ENCODE data around the gene SHE. TPM values are rescaled to one million over a fixed set of nuclear protein-coding genes. Genes with fewer than 3 reads are reported as not detected.

SHE gene
- total and polyA plus RNA-seq, 5 experiments from 2014 or later: not detected

DNA sequence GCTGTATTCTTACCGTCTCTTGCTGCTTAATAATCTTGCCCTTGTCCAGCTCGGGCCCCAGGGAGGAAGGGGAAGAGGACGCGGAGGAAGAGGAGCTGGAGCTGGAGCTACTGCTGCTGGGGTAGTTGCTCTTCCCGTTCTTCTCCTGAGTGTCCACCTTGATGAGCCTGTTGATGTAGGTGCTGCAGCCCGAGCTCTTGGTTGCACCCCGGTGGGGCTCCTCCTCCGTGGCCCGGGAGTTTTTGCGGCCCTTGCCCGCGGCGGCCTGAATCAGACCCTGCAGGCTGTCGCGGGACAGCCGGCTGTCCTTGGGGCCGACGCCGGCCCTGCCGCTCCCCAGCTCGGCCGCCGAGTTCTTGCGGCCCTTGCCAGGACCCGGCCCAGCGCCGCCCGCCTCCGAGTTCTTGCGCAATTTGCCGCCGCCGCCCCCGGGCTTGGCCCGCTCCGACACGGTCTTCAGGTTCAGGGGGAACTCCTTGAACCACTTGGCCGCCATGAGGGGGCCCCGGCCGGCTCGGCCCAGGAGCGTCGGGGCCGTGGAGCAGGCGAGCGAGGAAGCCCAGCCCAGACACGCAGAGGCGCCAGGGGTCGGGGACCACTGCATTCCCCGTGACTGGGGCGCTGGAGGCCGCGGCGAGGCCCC is 668 bp downstream of the SHE start:
- POLR2A ChIA-PET: no interaction called here
- Mint-ChIP-seq H3K27ac (no peak overlapping the region), H3K27me3 (peaks cover 22 to 54% (median 52%) of the 10 kb centered on the region in 5 donors), H3K36me3 (peaks cover 0 to 4% (median 0%) of the 10 kb centered on the region in 3 donors), H3K9me3 (peaks cover 0 to 4% (median 0%) of the 10 kb centered on the region in 9 donors), H3K4me1 (peaks cover 6 to 14% (median 12%) of the 10 kb centered on the region in 4 donors), H3K4me3 (peak overlapping the region in 9 of 10 donors; percentile 22 to 73 (median 62))
- ATAC-seq (peak; percentile 19 to 49), DNase-seq (peak in 3 of 10 donors; percentile 5 to 19 (median 5))

DNA sequence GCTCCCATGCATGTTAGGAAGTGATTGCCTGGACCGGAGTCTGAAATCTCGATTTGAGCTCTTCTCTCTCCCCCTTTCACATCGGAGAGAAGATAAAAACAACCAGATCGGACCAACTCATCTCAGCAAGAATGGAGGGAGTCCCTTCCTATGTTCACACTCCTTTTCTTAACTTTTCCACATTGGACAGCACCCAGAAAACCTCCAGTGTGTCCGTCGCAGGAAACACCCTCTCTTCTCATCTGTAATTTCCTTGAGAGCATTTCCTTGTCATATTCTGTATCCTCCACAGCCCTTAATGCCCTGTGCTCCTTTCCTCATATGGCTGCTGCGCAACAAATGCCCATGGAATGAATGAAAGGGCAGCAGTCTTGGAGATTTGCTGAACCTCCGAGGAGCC is 1.7 kb downstream of the SHE start:
- Mint-ChIP-seq H3K4me1 (peaks cover 6 to 25% (median 17%) of the 10 kb centered on the region in 4 donors), H3K9me3 (peaks cover 0 to 4% (median 0%) of the 10 kb centered on the region in 9 donors), H3K27ac (no peak overlapping the region), H3K4me3 (peak overlapping the region in 7 of 10 donors; percentile 8 to 62 (median 29)), H3K36me3 (peaks cover 0 to 4% (median 0%) of the 10 kb centered on the region in 3 donors), H3K27me3 (peaks cover 22 to 47% (median 42%) of the 10 kb centered on the region in 5 donors)
- DNase-seq: no peak
- ATAC-seq: no peak
- POLR2A ChIA-PET: interaction anchor here (0.9 kb wide), 1 partner anchor 97 kb away, joined by 4 read pairs; no protein-coding TSS in a partner anchor

DNA sequence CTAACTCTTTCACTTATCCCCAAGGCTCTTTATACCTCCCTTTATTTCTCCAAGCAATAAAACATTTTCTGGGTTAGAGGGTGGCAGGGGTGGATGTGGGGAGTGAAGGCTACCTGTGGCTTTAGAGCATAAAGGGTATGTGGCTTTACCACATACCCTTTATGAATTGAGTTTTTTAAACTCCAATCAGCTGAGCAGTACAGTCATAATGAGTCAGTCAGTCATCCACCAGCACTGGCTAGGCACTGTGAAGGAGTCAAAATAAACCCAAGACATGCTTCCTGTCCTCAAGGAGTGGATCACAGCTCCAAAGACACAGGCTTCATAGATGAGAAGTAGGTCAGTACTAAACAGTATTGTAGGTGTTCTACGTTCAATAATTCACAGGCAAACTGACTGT is 2.8 kb downstream of the SHE start:
- DNase-seq (no peak), ATAC-seq (no peak)
- Mint-ChIP-seq H3K4me1 (peaks cover 8 to 34% (median 18%) of the 10 kb centered on the region in 4 donors), H3K4me3 (no peak overlapping the region), H3K9me3 (peaks cover 0 to 4% (median 0%) of the 10 kb centered on the region in 9 donors), H3K27ac (no peak overlapping the region), H3K36me3 (peaks cover 0 to 4% (median 0%) of the 10 kb centered on the region in 3 donors), H3K27me3 (peaks cover 17 to 40% (median 31%) of the 10 kb centered on the region in 5 donors)
- POLR2A ChIA-PET: no interaction called here

DNA sequence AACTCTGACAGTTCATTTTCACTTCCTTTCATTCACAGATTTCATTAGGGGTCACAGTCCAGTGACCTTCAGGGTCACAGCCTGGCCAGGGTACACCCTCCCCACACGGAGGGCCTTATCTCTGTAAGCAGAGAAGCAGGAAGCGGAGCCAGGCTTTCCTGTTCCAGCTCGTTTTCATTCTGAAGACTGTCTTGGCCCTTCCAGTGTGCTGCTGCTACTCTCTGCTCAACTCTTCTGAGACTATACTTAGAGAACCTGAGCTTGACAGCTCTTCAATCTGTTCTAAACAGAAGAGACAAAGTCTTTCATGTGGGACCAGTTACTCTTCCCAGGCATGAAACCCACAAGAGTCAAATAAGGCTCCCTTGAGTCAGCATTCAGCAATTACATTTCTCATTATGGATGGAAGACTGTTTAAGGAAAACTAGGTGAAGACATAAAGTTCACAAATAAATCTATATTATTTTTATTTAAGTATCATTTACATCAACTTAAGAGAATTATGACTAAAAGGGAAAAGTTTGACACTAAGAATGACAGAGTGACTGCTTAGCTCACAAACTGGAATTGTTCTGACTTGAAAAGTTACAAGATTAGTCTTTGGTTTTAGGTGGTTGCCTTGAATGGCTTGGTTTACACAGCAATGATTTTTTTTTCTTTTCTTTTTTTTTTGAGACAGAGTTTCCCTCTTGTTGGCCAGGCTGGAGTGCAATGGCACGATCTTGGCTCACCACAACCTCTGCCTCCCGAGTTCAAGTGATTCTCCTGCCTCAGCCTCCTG is 5.0 kb downstream of the SHE start:
- H3K4me3 Mint-ChIP-seq: peak overlapping the region in 9 of 10 donors; percentile 13 to 69 (median 53)
- POLR2A ChIA-PET: interaction anchor here (0.8 to 1.1 kb wide), 3 partner anchors 11 to 169 kb away, joined by 3 read pairs; no protein-coding TSS in a partner anchor
- no peaks in the 10 kb centered on the region for H3K36me3 Mint-ChIP-seq
- peaks cover 0 to 2% (median 0%) of the 10 kb centered on the region in 9 donors for H3K9me3 Mint-ChIP-seq
- peak in 2 of 10 donors; percentile 17 to 26 for DNase-seq
- peaks cover 7 to 24% (median 20%) of the 10 kb centered on the region in 5 donors for H3K27me3 Mint-ChIP-seq
- peak; percentile 52 to 77 for ATAC-seq
- peak overlapping the region in 9 of 10 donors; percentile 55 to 89 (median 80) for H3K27ac Mint-ChIP-seq
- peaks cover 13 to 52% (median 34%) of the 10 kb centered on the region in 4 donors for H3K4me1 Mint-ChIP-seq

DNA sequence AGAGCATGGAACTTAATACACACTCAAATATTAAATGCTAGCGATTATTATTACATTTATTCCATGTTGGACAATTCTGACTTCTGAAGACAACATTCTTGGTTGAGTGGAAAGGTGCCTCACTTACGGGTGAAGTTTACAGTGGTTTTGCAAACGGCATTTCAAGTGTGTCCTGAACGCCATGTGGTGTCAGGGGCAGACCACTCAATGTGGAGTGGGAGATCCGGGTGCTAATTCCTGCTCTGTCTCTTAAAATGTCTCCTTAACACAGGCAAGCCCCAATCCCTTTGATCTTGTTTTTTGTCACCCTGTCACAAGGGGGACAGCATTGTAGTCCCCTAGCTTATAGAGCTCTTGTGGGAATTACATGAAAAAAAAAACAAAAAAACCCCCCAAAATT is 5.8 kb downstream of the SHE start:
- H3K27ac Mint-ChIP-seq: peak overlapping the region in 4 of 10 donors; percentile 12 to 80 (median 53)
- ATAC-seq (no peak), DNase-seq (no peak)
- peaks cover 7 to 23% (median 17%) of the 10 kb centered on the region in 5 donors for H3K27me3 Mint-ChIP-seq
- peak overlapping the region in 1 of 10 donors; percentile 53 for H3K4me3 Mint-ChIP-seq
- H3K9me3 Mint-ChIP-seq: peaks cover 0 to 2% (median 0%) of the 10 kb centered on the region in 9 donors
- H3K4me1 Mint-ChIP-seq: peaks cover 15 to 60% (median 36%) of the 10 kb centered on the region in 4 donors
- no peaks in the 10 kb centered on the region for H3K36me3 Mint-ChIP-seq
- POLR2A ChIA-PET: interaction anchor here (0.6 to 1.1 kb wide), 3 partner anchors 11 to 29 kb away, joined by 3 to 6 read pairs (median 3); no protein-coding TSS in a partner anchor

DNA sequence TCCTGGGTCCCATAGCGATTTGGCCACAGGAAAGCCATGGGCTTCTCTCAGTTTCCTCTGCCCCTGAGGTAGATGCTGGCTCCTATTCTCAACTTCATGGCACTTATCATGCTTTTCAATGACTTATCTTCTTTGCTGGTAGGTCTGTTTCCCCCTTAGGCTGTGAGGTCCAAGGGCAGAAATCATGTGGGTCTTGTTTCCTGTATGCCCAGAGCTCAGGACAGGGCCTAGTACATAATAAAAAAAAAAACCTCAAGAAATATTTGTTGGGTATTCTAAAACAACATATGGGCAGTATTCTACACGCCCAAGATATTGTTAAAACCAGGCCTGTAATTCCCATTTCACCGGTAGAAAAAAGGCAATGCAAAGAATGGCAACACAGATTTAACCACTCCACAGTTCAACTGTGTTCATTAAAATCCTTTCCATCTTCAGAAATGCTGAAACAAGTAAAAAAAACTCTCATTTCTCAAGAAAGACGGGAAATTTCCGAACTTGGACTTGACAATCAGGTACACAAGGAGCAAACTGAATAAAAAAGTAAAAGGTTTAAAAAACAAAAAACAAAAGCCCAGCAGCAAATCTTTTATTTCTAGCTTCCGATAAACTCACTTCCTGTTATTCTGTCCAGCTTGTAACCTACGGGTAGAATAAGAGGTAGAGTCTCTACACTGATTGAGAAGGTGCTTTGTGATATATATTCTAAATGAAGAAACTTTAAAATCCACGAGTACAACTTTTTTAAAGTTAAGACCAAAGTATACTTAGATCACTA is 6.5 kb downstream of the SHE start:
- Mint-ChIP-seq H3K4me3 (peak overlapping the region in 3 of 10 donors; percentile 26 to 47 (median 33)), H3K4me1 (peaks cover 13 to 59% (median 35%) of the 10 kb centered on the region in 4 donors), H3K27me3 (peaks cover 6 to 16% (median 10%) of the 10 kb centered on the region in 5 donors), H3K36me3 (no peaks in the 10 kb centered on the region), H3K9me3 (no peaks in the 10 kb centered on the region), H3K27ac (peak overlapping the region in 6 of 10 donors; percentile 15 to 65 (median 44))
- no peak for DNase-seq
- POLR2A ChIA-PET: interaction anchor here (1.1 kb wide), 1 partner anchor 28 kb away, joined by 3 read pairs; no protein-coding TSS in a partner anchor
- no peak for ATAC-seq

DNA sequence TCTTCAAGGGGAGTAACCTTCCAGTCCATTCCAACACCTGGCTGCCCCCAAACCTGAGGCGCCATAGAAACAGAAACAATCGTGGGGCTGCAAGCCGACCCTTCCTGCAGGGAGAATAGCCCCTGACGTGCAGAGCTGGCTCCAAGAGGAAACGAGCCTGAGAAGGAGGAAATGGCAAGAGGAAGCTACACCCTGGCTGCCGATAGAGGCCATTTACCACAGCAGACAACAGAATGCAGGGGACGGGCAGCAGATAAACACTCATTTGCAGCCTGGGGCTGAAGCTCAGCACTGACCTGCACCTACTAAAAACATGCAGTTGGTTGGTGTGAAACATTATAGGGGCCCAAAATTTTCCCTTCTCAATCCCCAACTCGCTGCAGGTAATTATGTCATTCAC is 8.9 kb downstream of the SHE start:
- Mint-ChIP-seq H3K27ac (peak overlapping the region in 5 of 10 donors; percentile 2 to 85 (median 58)), H3K9me3 (no peaks in the 10 kb centered on the region), H3K27me3 (peaks cover 0 to 3% (median 0%) of the 10 kb centered on the region in 5 donors), H3K4me1 (peaks cover 15 to 65% (median 35%) of the 10 kb centered on the region in 4 donors), H3K4me3 (peak overlapping the region; percentile 3 to 80 (median 52)), H3K36me3 (no peaks in the 10 kb centered on the region)
- POLR2A ChIA-PET: interaction anchor here (0.6 to 0.9 kb wide), 2 partner anchors 8 to 503 kb away, joined by 4 to 5 read pairs; no protein-coding TSS in a partner anchor
- ATAC-seq (peak; percentile 49 to 65), DNase-seq (peak in 2 of 10 donors; percentile 16 to 30)

DNA sequence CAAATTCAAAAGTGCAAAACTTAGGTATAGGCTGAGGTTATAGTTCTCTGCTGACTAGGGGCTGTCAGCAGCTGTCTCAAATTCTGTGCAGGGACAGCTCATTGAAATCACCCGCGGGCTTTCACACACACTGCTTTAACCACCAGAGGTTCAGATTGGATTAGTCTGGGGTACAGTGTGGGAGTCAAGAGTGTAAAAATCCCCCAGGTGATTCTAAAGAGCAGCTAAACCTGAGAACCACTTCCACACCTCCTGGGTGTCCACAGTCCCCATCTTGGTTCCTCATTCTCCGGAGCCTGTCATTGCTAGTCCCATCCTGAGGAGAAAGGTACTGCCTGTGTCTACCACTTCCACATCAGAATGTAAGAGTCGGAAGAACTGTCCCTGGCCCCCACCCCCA is 10.1 kb downstream of the SHE start:
- POLR2A ChIA-PET: interaction anchor here (0.6 kb wide), 2 partner anchors 116 to 414 kb away, joined by 3 to 5 read pairs; no protein-coding TSS in a partner anchor
- H3K36me3 Mint-ChIP-seq: no peaks in the 10 kb centered on the region
- peaks cover 14 to 59% (median 31%) of the 10 kb centered on the region in 4 donors for H3K4me1 Mint-ChIP-seq
- H3K9me3 Mint-ChIP-seq: no peaks in the 10 kb centered on the region
- no peak for DNase-seq
- H3K4me3 Mint-ChIP-seq: no peak overlapping the region
- ATAC-seq: no peak
- peak overlapping the region in 4 of 10 donors; percentile 9 to 65 (median 39) for H3K27ac Mint-ChIP-seq
- H3K27me3 Mint-ChIP-seq: peaks cover 0 to 3% (median 0%) of the 10 kb centered on the region in 5 donors

DNA sequence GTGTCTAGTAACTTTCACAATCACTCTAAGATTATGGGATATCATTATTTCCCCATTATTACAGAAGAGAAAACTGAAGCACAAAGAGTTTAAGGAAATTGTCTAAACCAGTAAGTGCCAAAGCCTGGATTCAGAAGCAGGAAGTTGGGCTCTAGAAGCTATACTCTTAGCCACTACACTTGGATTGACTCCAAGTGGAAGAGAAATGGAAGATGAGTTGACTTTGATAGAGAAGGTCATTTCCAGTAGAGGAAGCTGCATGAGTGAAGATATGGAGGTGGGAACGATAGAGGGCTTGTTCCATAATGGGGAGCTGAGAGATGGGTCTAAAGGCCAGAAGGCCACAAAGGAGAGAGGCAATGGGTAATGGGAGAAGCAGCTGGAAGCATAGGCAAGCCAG is 11.9 kb downstream of the SHE start:
- ATAC-seq: no peak
- Mint-ChIP-seq H3K27me3 (peaks cover 0 to 3% (median 0%) of the 10 kb centered on the region in 5 donors), H3K4me3 (no peak overlapping the region), H3K36me3 (no peaks in the 10 kb centered on the region), H3K9me3 (no peaks in the 10 kb centered on the region), H3K27ac (peak overlapping the region in 3 of 10 donors; percentile 1 to 65 (median 17)), H3K4me1 (peaks cover 10 to 41% (median 20%) of the 10 kb centered on the region in 4 donors)
- DNase-seq: no peak
- POLR2A ChIA-PET: no interaction called here

DNA sequence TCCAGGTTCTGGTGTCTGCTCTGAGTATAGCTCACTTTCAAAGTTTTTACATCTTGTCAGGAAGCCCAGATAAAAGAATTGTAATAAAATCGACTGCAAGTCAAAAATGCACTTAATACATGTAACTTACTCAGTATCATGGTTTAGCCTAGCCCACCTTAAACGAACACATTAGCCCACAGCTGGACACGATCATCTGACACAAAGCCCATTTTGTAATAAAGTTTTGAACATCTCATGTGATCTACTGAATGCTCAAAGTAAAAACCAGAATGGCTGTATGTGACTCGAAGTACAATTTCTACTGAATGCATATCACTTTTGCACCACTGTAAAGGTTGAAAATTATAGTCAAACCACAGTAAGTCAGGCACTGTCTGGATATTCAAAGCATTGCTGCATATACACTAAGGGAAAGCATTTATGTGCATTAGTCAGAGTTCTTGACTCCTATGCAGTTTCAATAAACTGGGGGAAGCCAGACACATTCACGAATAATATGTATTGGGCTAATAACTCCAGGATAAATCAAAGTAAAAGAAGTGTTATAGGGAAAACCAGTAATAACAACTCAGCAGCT is 12.4 kb downstream of the SHE start:
- POLR2A ChIA-PET: no interaction called here
- Mint-ChIP-seq H3K9me3 (no peaks in the 10 kb centered on the region), H3K4me1 (peaks cover 10 to 36% (median 20%) of the 10 kb centered on the region in 4 donors), H3K4me3 (no peak overlapping the region), H3K27ac (no peak overlapping the region), H3K27me3 (peaks cover 0 to 3% (median 0%) of the 10 kb centered on the region in 5 donors), H3K36me3 (no peaks in the 10 kb centered on the region)
- DNase-seq (no peak), ATAC-seq (no peak)

DNA sequence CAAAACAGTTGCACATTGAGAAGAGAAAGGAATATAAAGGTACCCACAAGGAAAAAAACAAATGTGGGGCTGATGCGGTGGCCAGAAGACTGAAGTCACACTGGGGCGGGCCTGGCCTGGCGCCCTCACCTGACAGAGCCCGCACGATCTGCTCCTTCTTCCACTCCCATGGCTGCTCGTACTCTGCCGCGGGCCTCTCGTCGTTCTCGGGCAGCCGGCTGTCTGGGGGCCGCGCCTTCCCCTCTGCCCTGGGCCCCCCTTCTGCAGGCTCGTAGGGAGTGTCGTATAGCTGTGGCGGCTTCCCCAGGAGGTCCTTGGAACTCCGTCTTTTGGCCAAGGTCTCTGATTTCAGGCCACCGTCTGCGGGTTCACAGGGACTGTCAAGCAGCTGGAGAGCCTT is 13.3 kb downstream of the SHE start:
- peaks cover 0 to 3% (median 0%) of the 10 kb centered on the region in 5 donors for H3K27me3 Mint-ChIP-seq
- no peaks in the 10 kb centered on the region for H3K36me3 Mint-ChIP-seq
- H3K27ac Mint-ChIP-seq: no peak overlapping the region
- no peak for ATAC-seq
- no peak for DNase-seq
- H3K4me3 Mint-ChIP-seq: no peak overlapping the region
- POLR2A ChIA-PET: no interaction called here
- peaks cover 10 to 32% (median 19%) of the 10 kb centered on the region in 4 donors for H3K4me1 Mint-ChIP-seq
- H3K9me3 Mint-ChIP-seq: no peaks in the 10 kb centered on the region

Data from naive thymus-derived CD8-positive, alpha-beta T cell (primary cell).